Measurements from ENCODE around the gene RAPSN. TPM values are rescaled to one million over a fixed set of nuclear protein-coding genes. Genes with fewer than 3 reads are reported as not detected.

Gene RAPSN
- total and polyA plus RNA-seq, 2 of the 8 experiments (the other 6 are each of a cell fraction or from before 2014, with no cell fraction given): 0.06 to 0.34 TPM

DNA sequence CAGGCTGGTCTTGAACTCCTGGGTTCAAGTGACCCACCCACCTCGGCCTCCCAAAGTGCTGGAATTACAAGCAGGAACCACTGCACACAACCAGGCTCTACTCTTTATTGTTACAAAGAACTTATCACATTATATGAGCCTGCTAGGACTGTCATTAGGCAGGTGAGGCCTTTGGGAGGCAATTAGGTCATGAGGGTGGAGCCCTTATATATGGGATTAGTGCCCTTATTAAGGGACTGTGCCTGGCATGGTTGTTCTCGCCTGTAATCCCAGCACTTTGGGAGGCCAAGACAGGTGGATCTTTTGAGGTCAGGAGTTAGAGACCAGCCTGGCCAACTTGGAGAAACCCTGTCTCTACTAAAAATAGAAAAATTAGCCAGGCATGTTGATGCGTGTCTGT lies 12.2 kb downstream of the RAPSN start:
- H3K9me3 ChIP-seq (ENCODE audit: insufficient read depth in 2 of 2, low read depth in 1 of 2, low read length in 1 of 2): no peaks in the 10 kb centered on the region
- H4K5ac ChIP-seq (ENCODE audit: insufficient read length, low read depth, low read length): no peak overlapping the region
- H4K8ac ChIP-seq (ENCODE audit: extremely low read depth, insufficient read depth, low read length): no peak overlapping the region
- no peaks in the 10 kb centered on the region for H3K4me1 ChIP-seq (replicated peaks in 1 of 4; ENCODE audit: control insufficient read depth in 3 of 4, insufficient read depth in 4 of 4, low read length in 3 of 4)
- H2BK12ac ChIP-seq (ENCODE audit: low read depth, low read length): no peak overlapping the region
- no peaks in the 10 kb centered on the region for H3K79me2 ChIP-seq (ENCODE audit: control insufficient read depth in 1 of 2, insufficient read depth in 2 of 2, low read length in 2 of 2)
- no peaks in the 10 kb centered on the region for H4K20me1 ChIP-seq (replicated peaks in 1 of 2; ENCODE audit: control insufficient read depth in 1 of 2, insufficient read depth in 2 of 2, low read length in 2 of 2)
- H3K4ac ChIP-seq (replicated peaks; ENCODE audit: insufficient read length, low read depth, low read length): no peak overlapping the region
- DNase-seq (ENCODE audit: low read depth in 1 of 2, low spot score in 2 of 2): no peak
- H3K36me3 ChIP-seq (ENCODE audit: control insufficient read depth in 2 of 4, insufficient read depth in 4 of 4, low read length in 3 of 4): no peaks in the 10 kb centered on the region
- H3K56ac ChIP-seq (replicated peaks; ENCODE audit: insufficient read length, low read depth, low read length): no peak overlapping the region
- no peak overlapping the region for H3K9ac ChIP-seq (replicated peaks in 1 of 4; ENCODE audit: extremely low read depth in 1 of 4, low read depth in 3 of 4, low read length in 3 of 4)
- no peak overlapping the region for H3K4me3 ChIP-seq (ENCODE audit: extremely low read depth in 1 of 4, insufficient read depth in 2 of 4, low read depth in 3 of 4, low read length in 4 of 4)
- FAIRE-seq: no peak
- H2BK120ac ChIP-seq (replicated peaks; ENCODE audit: low read depth, low read length): no peak overlapping the region
- no peak overlapping the region for H3K27ac ChIP-seq (ENCODE audit: low read depth, low read length)
- H3K4me2 ChIP-seq (ENCODE audit: insufficient read depth in 1 of 2, low read depth in 2 of 2, low read length in 2 of 2): no peak overlapping the region
- TF ChIP-seq, protein P1, sequence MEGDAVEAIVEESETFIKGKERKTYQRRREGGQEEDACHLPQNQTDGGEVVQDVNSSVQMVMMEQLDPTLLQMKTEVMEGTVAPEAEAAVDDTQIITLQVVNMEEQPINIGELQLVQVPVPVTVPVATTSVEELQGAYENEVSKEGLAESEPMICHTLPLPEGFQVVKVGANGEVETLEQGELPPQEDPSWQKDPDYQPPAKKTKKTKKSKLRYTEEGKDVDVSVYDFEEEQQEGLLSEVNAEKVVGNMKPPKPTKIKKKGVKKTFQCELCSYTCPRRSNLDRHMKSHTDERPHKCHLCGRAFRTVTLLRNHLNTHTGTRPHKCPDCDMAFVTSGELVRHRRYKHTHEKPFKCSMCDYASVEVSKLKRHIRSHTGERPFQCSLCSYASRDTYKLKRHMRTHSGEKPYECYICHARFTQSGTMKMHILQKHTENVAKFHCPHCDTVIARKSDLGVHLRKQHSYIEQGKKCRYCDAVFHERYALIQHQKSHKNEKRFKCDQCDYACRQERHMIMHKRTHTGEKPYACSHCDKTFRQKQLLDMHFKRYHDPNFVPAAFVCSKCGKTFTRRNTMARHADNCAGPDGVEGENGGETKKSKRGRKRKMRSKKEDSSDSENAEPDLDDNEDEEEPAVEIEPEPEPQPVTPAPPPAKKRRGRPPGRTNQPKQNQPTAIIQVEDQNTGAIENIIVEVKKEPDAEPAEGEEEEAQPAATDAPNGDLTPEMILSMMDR (IDR thresholded peaks at IDR 0.05; ENCODE audit: control extremely low read depth in 1 of 3, insufficient read depth in 1 of 3, low read depth in 1 of 3, low read length in 3 of 3): no peak
- TF ChIP-seq KDM1A (IDR thresholded peaks at IDR 0.05; ENCODE audit: borderline replicate concordance, low read length): no peak
- TF ChIP-seq TAF1 (IDR thresholded peaks at IDR 0.05; ENCODE audit: low read depth, low read length): no peak
- TF ChIP-seq SUZ12 (IDR thresholded peaks at IDR 0.05; ENCODE audit: low read length): no peak
- TF ChIP-seq POU5F1 (IDR thresholded peaks at IDR 0.05; ENCODE audit: low read depth, low read length): no peak
- TF ChIP-seq JUND (IDR thresholded peaks at IDR 0.05; ENCODE audit: low read length): no peak
- TF ChIP-seq HDAC6 (IDR thresholded peaks at IDR 0.05; ENCODE audit: low read depth, low read length): no peak
- no peak for TF ChIP-seq SP2 (IDR thresholded peaks at IDR 0.05; ENCODE audit: low read length)
- no peak for TF ChIP-seq BCL11A (IDR thresholded peaks at IDR 0.05; ENCODE audit: low read depth in 2 of 2, low read length in 2 of 2)
- TF ChIP-seq JUN (IDR thresholded peaks at IDR 0.05; ENCODE audit: low read depth, low read length): no peak
- TF ChIP-seq CBX8 (IDR thresholded peaks at IDR 0.05; ENCODE audit: borderline replicate concordance, low read depth, low read length): no peak
- no peak for TF ChIP-seq TCF12 (IDR thresholded peaks at IDR 0.05; ENCODE audit: low read depth, low read length)
- H2AFZ ChIP-seq (ENCODE audit: low read length): no peak overlapping the region
- H3K14ac ChIP-seq (ENCODE audit: insufficient read length): no peak overlapping the region
- H2AK5ac ChIP-seq (ENCODE audit: low read depth, low read length): no peak overlapping the region
- no peak overlapping the region for H2BK20ac ChIP-seq (ENCODE audit: low read length)
- H3K18ac ChIP-seq (ENCODE audit: extremely low read depth, low read length): no peak overlapping the region
- H3K79me1 ChIP-seq (ENCODE audit: low read depth, low read length): no peaks in the 10 kb centered on the region
- POLR2A ChIA-PET (ENCODE audit: partially characterized antibody): interaction anchor here (1.0 to 2.5 kb wide), 3 partner anchors 11 to 21 kb away, joined by 3 to 11 read pairs (median 5); partner anchors contain the start of gene PSMC3
- H3K23ac ChIP-seq (ENCODE audit: insufficient read length): no peak overlapping the region
- H3K23me2 ChIP-seq (ENCODE audit: low read depth, low read length): no peaks in the 10 kb centered on the region
- H3K27me3 ChIP-seq (replicated peaks in 1 of 4; ENCODE audit: control insufficient read depth in 3 of 4, extremely low read depth in 1 of 4, insufficient read depth in 3 of 4, low read length in 3 of 4): no peaks in the 10 kb centered on the region
- no peak overlapping the region for H2BK5ac ChIP-seq (ENCODE audit: low read depth, low read length)
- 91% methylated on average over 3 of the region's 3 CpGs; no CpG with 5 or more reads in 1 of the 2 experiments for WGBS, 2 experiments (ENCODE audit: extremely low coverage in 1 of 2, insufficient coverage in 1 of 2, insufficient read length in 1 of 2, insufficient replicate concordance in 2 of 2, low coverage in 1 of 2, low lambda C conversion rate in 2 of 2, missing lambda C conversion rate in 1 of 2)
- CTCF ChIA-PET (ENCODE audit: partially characterized antibody): interaction anchor here (1.5 kb wide), 1 partner anchor 24 kb away, joined by 5 read pairs; no protein-coding TSS in a partner anchor
- no peak overlapping the region for H2BK15ac ChIP-seq (ENCODE audit: low read length)
- H4K91ac ChIP-seq (replicated peaks; ENCODE audit: insufficient read length, low read length): no peak overlapping the region
